ENCODE data around the gene PCK2. TPM values are rescaled to one million over a fixed set of nuclear protein-coding genes. Genes with fewer than 3 reads are reported as not detected.
A peak's percentile ranks its signal among the peaks of the same experiment; 100 is the strongest.
"Not testable (repeated sequence)": the region's sequence is repeated elsewhere in the genome, so short reads cannot be mapped to it uniquely, and the experiment has no call there.

The PCK2 gene
- polyA plus RNA-seq (2012; ENCODE audit: missing spikeins), result 33.9 TPM

DNA sequence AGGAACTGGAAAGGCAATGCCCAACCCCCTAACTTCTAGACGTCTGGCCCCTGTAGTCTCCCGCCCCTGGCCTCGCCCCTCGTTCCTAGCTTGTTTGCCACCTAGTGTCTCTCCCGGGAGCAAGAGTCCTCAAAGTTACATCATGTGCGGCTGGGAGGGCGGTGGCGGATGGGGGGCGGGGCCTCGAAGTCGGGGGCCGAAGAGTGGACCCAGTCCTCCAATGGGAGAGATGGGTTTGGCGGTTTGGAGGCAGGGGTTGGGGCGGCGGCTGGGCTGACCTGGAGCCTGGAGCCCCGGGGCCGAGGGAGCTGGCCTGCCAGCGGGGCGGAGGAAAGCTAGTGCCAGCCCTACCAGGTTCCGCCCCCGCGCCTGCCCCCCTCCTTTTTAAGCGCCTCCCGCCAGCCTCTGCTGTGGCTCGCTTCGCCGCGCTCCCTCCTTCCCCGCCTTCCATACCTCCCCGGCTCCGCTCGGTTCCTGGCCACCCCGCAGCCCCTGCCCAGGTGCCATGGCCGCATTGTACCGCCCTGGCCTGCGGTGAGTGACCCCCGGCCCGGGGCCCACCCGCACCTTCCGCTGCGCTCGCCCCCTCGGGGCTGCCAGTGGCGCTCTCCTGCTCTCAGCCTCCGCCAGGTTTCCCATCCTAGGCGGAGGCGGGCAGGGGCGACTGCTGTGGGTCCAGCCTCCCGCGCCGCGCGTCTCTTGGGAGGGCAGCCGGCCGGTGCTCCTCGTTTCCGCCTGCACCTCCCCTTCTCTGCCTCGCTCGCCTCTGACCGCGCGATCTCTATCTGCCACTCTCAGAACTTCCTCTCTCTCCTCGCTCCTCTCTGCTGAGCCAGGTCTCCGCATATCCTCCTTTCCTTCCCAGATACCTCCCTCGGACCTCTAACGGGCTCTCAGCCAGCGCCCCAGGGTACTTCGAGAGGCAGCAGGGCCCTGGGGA lies at the start of gene PCK2:
TSS of gene PCK2 (plus strand) at position 411 of the 940 bp plus-strand sequence. CDS start at position 506, 95 bp downstream.
- FAIRE-seq (peak; percentile 67), DNase-seq (ENCODE audit: insufficient read length) (peak; percentile 94)
- TF ChIP-seq TAF1 (IDR thresholded peaks at IDR 0.05; ENCODE audit: borderline replicate concordance, low read depth, low read length) (peak; percentile 47), POLR2A (IDR thresholded peaks at IDR 0.05; ENCODE audit: low read depth, low read length) (peak; percentile 88; the same call in 1 of the 2 replicates), POLR2AphosphoS5 (IDR thresholded peaks at IDR 0.05; ENCODE audit: low read depth, low read length) (peak; percentile 44)

DNA sequence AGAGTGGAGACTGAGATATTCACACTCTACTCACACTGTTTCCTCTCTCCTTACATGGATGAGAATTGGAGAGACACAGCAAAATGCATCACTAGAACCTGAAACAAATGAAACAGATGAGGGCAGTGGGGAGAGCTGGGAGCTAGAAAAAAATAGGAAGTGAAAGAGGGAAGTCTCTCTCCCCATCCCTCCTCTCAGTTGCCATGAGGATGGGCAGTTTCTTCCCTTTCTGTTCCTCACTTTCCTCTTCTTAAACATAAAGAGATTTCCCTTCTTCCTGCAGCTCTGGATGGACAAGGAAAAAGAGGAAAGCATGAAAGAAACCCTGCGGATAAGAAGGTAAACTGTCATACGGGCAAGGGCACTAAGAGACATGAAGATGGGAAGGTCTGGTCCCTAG lies 45.1 kb upstream of the PCK2 start:
- not testable (repeated sequence) for DNase-seq (ENCODE audit: insufficient read length); FAIRE-seq

- DNase-seq (ENCODE audit: insufficient read length); FAIRE-seq: not testable (repeated sequence)
Measured at GRCh38 chr14:24050753-24051152, 43.4 kb upstream of the PCK2 start.

DNA sequence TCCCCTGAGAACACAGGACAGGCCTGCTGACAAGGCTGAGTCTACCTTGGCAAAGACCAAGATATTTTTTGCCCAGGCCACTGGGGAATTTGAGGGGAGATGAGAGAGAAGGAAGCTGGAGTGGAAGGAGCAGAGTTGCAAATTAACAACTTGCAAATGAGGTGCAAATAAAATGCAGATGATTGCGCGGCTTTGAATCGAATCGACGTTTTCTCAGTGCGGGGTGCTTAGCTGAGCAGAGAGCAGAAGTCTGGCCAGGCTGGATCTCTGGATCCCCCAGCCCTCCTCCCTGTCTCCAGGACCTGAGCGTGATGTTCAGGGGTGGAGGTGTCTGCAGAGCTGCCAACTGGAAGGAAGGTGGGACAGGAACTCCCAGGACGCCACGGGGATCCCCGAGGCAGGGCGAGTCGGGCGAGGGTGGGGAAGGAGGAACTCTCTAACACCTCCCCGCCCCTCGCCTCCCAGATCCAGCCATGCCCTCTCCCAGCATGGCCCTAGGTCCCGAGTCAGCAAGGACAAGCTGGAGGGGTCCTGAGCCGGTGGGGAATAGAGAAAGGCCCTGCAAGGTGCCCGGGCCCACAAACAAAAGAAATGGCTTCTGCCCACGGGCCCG lies 42.8 kb upstream of the PCK2 start:
- TF ChIP-seq POLR2A (IDR thresholded peaks at IDR 0.05; ENCODE audit: low read depth, low read length) (0 out of 2 replicates have a peak, but pooled peaks have one; percentile 1), POLR2AphosphoS5 (IDR thresholded peaks at IDR 0.05; ENCODE audit: low read depth, low read length) (no peak)
- FAIRE-seq, result no peak
- DNase-seq (ENCODE audit: insufficient read length), result peak; percentile 26

- DNase-seq (ENCODE audit: insufficient read length) (peak; percentile 85), FAIRE-seq (peak; percentile 40)
- TF ChIP-seq POLR2AphosphoS5 (IDR thresholded peaks at IDR 0.05; ENCODE audit: low read depth, low read length) (no peak), POLR2A (IDR thresholded peaks at IDR 0.05; ENCODE audit: low read depth, low read length) (peak; percentile 55; the same call in 1 of the 2 replicates), TAF1 (IDR thresholded peaks at IDR 0.05; ENCODE audit: borderline replicate concordance, low read depth, low read length) (0 out of 2 replicates have a peak, but pooled peaks have one; percentile 27)
Measured at GRCh38 chr14:24051789-24052655, 42.1 kb upstream of the PCK2 start, which contains the start of gene CARMIL3. TSS of gene CARMIL3 (plus strand) at chr14:24052009. CDS start at chr14:24052154, 145 bp downstream.

GRCh38 chr14:24052656-24053547 lies 41.2 kb upstream of the PCK2 start:
- DNase-seq (ENCODE audit: insufficient read length) (peak; percentile 8), FAIRE-seq (no peak)
- no peak for TF ChIP-seq TAF1 (IDR thresholded peaks at IDR 0.05; ENCODE audit: borderline replicate concordance, low read depth, low read length)
- no peak for TF ChIP-seq POLR2AphosphoS5 (IDR thresholded peaks at IDR 0.05; ENCODE audit: low read depth, low read length)
- no peak for TF ChIP-seq POLR2A (IDR thresholded peaks at IDR 0.05; ENCODE audit: low read depth, low read length)

DNA sequence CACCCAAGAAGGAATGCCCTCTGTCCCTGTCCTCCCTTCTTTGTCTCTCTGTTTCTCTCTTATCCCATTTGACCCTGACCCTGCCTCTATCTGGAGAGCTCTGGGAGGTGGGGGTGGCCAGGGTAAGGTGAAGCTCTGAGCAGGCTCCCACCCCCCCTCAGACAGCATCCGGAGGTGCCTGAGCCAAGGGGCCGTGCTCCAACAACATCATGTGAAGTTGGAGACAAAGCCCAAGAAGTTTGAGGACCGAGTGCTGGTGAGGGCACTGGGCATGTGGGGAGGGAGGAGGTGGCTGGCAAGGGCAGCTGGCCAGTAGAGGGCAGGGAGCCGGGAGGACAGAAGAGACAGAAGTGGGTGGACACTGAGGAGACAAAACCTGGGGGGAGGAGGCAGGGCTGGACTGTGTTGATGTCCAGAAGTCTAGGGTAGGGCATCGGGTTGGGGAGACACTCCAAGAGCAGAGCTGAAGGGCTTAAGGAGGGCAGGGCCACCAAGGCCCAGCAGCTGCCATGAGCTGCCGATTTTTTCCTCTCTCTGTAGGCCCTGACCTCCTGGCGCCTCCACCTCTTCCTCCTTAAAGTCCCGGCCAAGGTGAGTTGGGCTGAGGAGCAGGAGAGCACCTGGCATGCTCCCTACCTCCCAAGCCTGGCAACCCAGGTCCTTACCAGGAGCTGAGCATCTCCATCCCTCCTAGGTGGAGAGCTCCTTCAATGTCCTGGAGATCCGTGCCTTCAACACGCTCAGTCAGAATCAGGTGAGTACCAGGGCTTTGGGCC lies 40.4 kb upstream of the PCK2 start:
- FAIRE-seq (no peak), DNase-seq (ENCODE audit: insufficient read length) (peak; percentile 10)
- TF ChIP-seq POLR2AphosphoS5 (IDR thresholded peaks at IDR 0.05; ENCODE audit: low read depth, low read length), result no peak
- TF ChIP-seq TAF1 (IDR thresholded peaks at IDR 0.05; ENCODE audit: borderline replicate concordance, low read depth, low read length), result no peak
- TF ChIP-seq POLR2A (IDR thresholded peaks at IDR 0.05; ENCODE audit: low read depth, low read length), result no peak

GRCh38 chr14:24054324-24054641 lies 39.8 kb upstream of the PCK2 start:
- DNase-seq (ENCODE audit: insufficient read length) (no peak), FAIRE-seq (no peak)
- TF ChIP-seq POLR2AphosphoS5 (IDR thresholded peaks at IDR 0.05; ENCODE audit: low read depth, low read length) (no peak), TAF1 (IDR thresholded peaks at IDR 0.05; ENCODE audit: borderline replicate concordance, low read depth, low read length) (no peak)

DNA sequence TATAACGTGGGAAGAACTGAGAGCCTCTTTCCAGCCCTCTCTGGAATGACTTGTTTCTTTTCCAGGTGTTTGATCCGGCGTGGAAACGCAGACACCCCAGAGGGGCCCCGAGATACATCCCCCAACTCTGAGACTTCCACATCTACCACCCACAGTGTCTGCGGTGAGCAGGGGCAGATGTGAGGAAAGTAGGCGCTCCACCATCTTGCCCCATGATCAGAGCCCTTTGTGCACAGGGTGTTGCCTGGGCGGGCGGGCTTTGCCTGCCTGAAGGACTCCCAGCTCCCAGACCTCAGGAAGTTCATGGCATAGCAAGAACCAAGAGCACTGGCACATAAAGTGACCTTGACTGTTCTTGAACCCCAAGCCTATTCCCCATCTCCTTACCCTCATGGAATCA lies 39.5 kb upstream of the PCK2 start:
- FAIRE-seq, result no peak
- no peak for TF ChIP-seq POLR2A (IDR thresholded peaks at IDR 0.05; ENCODE audit: low read depth, low read length)
- no peak for TF ChIP-seq TAF1 (IDR thresholded peaks at IDR 0.05; ENCODE audit: borderline replicate concordance, low read depth, low read length)
- no peak for TF ChIP-seq POLR2AphosphoS5 (IDR thresholded peaks at IDR 0.05; ENCODE audit: low read depth, low read length)
- DNase-seq (ENCODE audit: insufficient read length), result no peak

All from GM12892 (cell line).